Gastroesophageal sphincter (tissue), 3 donors: ENCODE measurements around the gene ATP6V1G2.

Experiments
- CTCF ChIP-seq, 4 experiments: fragments of 200-600 bp in 2 of 4; fragments of 450-650 bp in 2 of 4; sonication (generic) in 1 of 4; IDR thresholded peaks; one replicate each; pipeline ENCODE4 v1.5.1; 2017 to 2019; ENCODE audit warnings: antibody characterized with exemption in 4 of 4, mild to moderate bottlenecking in 2 of 4, moderate library complexity in 2 of 4
- POLR2A ChIP-seq, 2 donors: fragments of 450-650 bp; IDR thresholded peaks; one replicate each; pipeline ENCODE4 v1.6.1; 2017; ENCODE audit warnings: antibody characterized with exemption in 2 of 2, mild to moderate bottlenecking in 2 of 2, moderate library complexity in 1 of 2

- TF ChIP-seq POLR2A (IDR thresholded peaks at IDR 0.05): no peak
- no peak for TF ChIP-seq CTCF (IDR thresholded peaks at IDR 0.05)
Observed at GRCh38 chr6:31538805-31539400, 7.5 kb downstream of the ATP6V1G2 start.
